Stimulated activated CD4-positive, alpha-beta T cell treated with anti-CD3 and anti-CD28 coated beads, Interleukin-2, amount 100 ng/mL, for 24 hours (primary cell): Measurements from ENCODE around the gene GALNT2.

Experiments used
- DNase-seq, 2 donors: peaks; one replicate each; pipeline ENCODE4 v3.0.0-alpha.2; 2020

Gene GALNT2

GRCh38 chr1:230149751-230150584 lies 82.9 kb downstream of the GALNT2 start:
- DNase-seq, result no peak

DNA sequence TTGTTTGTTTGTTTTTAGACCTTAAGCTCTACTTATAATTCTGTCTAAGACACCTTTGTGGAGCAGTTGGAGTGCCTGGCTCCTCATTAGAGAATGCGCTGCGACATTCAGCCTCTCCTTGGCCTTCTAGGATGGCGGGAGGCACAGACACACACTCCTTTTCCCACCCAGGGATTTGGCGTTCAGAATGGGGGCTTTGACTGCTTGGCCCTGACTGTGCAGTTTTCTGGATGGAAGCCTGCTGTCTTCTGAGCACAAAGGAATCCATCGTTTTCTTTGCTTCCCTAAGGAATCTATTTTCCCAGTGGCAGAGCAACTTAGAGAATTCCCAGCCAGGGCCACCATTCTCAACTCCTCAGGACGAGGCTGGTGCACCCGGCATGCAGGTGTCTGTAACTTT lies 83.6 kb downstream of the GALNT2 start:
- no peak for DNase-seq

DNA sequence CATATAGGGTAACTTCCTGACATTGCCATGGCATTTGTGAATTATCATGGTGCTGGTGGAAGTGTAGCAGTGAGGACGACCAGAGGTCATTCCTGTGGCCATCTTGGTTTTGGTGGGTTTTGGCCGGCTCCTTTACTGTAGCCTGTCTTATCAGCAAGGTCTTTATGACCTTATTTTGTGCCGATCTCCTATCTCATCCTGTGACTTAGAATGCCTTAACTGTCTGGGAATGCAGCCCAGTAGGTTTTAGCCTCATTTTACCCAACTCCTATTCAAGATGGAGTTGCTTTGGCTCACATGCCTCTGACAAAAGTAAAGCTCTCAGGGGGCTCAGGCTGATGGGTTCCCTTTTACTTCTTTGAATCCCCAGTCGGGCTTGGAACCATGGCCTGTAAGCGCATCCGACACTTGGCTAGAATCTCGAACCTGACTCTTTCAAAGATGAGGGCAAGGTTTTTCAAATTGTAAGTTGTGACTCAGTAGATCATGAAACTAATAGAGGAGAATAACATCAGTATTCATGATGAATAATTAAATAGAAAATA lies 85.0 kb downstream of the GALNT2 start:
- DNase-seq, result no peak

- no peak for DNase-seq
Observed at GRCh38 chr1:230152999-230153398, 86.0 kb downstream of the GALNT2 start.

DNA sequence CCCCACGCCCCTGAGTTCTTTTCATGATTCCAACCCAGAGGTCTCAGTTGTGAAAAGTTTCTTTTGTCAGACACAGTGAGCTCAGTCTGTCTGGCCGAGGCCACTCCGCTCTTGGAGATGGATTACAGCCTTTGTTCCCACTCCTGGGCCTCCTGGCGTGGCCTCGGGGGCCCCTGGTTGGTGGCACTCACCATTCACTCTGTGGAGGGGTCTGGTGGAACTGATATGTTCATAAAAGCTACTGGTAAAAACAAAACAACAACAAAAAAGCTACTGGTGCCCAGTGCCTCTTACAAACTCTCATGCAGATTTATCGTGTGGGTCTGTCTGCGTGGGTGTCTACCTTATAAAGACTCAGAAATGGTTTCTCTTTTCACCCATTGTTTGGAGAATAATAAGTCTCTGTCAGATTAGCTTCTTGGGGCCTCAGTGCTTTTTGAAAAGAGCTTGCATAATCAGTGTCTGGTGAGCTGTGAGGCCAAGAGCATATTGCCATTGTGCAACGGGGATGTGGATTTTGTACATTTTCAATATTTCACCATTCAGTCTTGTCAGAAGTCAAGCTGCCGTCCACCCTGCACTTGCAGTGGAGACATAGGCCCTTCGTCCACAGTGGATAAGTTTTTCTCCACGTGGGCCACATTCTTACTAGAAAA lies 86.7 kb downstream of the GALNT2 start:
- no peak for DNase-seq

- no peak for DNase-seq
Observed at GRCh38 chr1:230155021-230155420, 88.0 kb downstream of the GALNT2 start.

DNA sequence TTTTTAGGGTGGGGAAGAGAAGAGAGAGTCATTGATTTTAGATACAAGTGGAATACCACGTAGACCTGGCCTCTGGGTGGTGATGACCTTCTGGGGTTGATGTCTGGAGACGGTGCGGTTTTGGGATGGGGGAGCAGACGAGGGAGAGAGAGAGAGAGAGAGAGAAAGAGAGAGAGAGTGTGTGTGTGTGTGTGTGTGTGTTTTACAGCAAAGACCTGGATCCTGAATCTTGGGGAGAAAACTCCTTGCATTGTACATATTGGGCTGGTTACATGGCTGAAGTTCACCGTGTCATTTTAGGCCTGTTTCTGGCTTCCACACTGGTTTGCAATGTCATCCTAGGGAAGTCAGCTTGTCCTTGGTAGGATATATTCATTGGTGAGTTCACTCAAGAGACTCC lies 89.0 kb downstream of the GALNT2 start:
- no peak for DNase-seq

DNA sequence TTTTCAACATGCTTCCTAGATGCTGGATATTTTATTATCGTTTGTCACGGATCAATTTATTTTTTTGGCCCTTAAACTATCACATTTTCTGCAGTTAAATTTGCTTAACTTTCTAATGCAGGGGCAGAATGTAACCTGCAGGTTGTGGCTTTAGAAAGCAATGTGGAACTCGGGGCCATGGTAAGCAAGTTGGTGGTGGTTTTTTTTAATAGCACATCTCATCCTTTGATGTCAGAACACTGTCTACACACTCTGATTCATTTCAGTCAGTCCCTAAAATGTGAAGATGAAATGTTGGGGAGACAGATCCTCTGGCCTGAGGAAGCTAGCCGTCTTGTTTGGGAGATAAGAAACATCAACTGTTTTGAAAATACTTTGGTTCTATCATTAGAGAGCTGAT lies 89.5 kb downstream of the GALNT2 start:
- no peak for DNase-seq

- no peak for DNase-seq
Observed at GRCh38 chr1:230157420-230158390, 90.7 kb downstream of the GALNT2 start.

DNA sequence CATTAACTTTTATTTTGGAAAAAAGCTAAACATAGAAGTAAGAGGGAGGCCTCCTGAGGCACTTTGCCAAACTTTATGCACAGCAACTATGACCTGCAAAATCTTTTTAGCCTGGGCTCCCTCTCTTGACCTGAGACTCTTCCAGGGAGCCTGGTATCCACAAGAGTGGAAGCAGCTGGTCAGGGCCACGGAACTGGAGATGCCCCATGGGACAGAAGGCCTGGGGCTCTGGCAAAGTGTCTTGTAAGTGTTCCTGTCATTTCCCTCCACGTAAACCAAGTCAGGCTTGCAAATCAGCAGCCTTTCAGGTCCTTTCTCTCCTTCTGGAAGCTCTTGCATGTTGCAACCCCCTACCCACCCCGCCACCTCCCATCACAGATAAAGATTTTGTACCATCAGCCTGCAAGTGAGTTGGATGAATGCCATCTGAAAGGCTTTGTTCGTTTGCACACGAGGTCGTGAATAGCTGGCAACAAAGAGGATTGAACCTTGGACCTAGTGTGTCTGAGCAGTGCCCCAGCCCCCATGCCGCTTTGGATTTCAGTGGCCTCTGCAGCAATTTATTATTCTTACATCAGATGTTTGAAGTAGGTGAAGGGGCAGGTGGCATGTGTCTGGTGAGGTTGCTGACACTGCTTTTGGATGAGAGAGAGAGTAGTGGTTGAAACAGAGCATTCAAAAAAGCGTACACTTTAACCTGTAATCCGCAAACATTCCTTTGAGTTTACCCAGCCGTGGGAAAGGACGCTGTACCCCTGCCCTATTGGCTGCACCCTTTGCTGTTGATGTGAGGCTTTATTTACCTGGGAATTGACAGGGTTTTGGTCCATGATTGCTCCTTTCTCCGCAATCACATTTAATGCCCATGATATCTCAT lies 91.6 kb downstream of the GALNT2 start:
- no peak for DNase-seq

GRCh38 chr1:230159580-230159979 lies 92.5 kb downstream of the GALNT2 start:
- no peak for DNase-seq

GRCh38 chr1:230160957-230161771 lies 94.1 kb downstream of the GALNT2 start:
- no peak for DNase-seq

DNA sequence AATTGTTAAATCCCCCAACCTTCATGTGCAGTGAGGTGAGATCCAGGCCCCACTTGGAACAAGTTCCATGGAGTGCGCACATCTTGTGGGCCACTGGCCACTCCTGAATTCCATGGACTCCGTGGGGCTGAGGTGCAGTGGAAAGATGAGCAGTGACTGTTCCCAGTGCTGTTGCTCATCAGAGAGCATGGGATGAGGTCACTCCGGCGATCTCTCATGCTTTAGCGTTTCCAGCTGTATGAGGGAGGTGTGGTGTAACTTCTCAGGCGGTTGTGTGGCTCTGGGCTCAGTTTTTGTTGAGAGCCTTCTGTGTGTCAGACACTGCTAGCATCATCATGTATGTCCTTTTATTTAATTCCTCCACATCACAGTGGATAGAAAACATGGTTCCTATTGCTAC lies 96.2 kb downstream of the GALNT2 start:
- DNase-seq, result no peak

DNA sequence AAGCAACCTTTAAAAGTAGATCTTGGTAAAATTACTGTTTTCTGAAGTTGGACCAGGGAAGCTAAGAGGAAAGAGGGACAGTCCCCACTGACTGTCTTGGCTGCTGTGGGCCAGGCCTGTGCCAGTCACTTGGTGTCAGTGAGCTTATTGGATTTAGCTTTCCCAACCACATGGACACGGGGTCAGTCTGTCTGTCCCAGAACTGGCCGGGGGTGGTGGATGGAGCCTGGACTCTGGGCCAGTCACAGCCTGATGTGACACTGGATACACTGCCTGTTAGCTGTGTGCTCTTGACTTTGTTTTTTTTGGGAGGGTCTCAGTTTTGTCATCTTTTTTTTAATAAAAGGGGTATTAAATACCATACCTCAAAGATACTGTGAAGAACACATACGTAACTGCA lies 96.7 kb downstream of the GALNT2 start:
- no peak for DNase-seq

- DNase-seq, result no peak
Observed at GRCh38 chr1:230165536-230165935, 98.5 kb downstream of the GALNT2 start.

DNA sequence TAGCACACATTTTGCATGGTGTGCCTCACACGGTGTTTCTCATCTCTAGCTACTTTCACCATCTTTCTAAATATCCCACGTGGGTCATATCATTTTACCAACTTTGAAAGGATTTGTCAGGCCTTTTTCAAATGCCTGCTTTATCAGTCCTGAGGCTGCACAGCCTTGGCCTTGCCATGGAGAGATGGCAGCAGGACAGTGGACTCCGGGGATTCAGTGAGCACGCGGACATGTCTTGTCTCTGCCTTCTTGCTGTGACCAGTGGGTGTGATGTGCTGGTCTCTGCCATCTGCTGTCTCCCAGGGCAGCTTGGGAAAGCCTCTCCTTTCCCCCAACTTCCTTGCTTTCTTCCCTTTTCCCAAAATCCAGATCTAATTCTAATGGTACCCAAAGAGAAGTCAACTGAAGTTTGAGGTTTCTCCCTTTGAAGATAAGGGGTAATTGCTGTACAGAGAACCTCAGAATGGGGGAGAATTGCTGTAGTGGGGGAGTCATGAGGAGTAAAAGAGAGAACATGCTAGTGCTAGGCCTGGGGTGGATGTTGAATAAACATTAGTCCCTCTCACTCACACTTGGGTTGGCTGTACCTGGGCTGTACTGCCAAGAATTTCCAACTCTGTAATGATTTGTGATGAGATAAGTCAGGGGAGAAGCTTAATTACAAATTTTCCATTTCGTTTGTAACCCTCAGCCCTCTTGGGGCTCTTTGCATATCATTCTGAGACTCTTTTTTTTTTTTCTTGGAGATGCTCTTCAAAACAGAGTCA lies 99.5 kb downstream of the GALNT2 start:
- no peak for DNase-seq

- peak; percentile 28 to 43 for DNase-seq
Observed at GRCh38 chr1:230167419-230167852, 100.4 kb downstream of the GALNT2 start.

DNA sequence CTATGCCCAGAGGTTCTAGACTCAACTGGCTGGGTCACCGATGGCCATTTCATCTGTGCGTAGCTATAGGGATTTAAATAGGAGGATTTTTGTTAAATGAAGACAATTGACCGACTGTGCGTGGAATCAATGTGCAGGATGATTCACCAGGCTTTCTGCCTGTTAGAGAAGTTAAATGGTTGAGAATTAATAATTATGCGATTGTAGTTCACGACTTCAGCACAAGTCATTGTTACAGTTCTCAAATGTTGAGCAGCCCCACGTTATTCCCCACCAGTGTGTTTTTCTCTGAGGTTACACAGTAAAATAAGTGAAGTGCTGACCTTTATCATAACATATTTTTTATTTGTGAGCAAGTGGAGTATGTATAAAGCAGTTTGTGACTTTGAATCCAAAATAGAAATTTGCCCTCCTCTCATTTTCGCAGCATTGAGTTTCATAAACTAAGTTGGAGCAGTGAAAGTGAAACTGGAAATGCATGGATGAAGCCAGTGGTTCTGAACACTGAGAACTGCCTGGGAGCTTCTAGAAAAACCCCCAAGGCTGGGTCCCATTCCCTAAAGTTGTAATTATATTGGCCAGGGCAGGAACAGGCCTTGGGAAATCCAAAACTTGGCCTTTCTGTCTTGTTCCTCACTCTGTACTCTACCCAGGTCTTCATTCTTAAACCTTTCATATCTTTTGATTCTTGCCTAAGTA lies 102.6 kb downstream of the GALNT2 start:
- DNase-seq, result no peak

- DNase-seq, result no peak
Observed at GRCh38 chr1:230170153-230170547, 103.1 kb downstream of the GALNT2 start.

GRCh38 chr1:230170622-230171021 lies 103.6 kb downstream of the GALNT2 start:
- no peak for DNase-seq
